Bronchial epithelial cell (primary cell): ENCODE results near the gene ENO2. TPM values are rescaled to one million over a fixed set of nuclear protein-coding genes. Genes with fewer than 3 reads are reported as not detected.

Experiments used
- DNase-seq: peaks from one replicate; pipeline ENCODE4 v3.0.0-alpha.2; 2010; ENCODE audit warnings: low read depth
- FAIRE-seq: peaks from 2 replicates; lab custom pipeline; 2011; peaks lifted over from hg19 to GRCh38; lab: Jason Lieb, UNC
- H3K27me3 ChIP-seq: 2 replicates; pipeline ENCODE4 v1.5.1; 2011; ENCODE audit warnings: low read length; ENCODE audit not compliant: control insufficient read depth, insufficient read depth
- H3K36me3 ChIP-seq: 2 replicates; pipeline ENCODE4 v1.5.1; 2011; ENCODE audit warnings: low read length; ENCODE audit not compliant: control insufficient read depth, insufficient read depth
- H3K4me3 ChIP-seq: 2 replicates; pipeline ENCODE4 v1.5.1; 2011; ENCODE audit warnings: mild to moderate bottlenecking, low read depth, low read length, control low read depth
- CTCF ChIP-seq: IDR thresholded peaks from 2 replicates; pipeline ENCODE4 v1.5.1; 2011; ENCODE audit warnings: mild to moderate bottlenecking, moderate library complexity, low read length, control low read depth, inconsistent platforms; ENCODE audit not compliant: insufficient read depth, severe bottlenecking
- total RNA-seq: library from RNA; depleted of rRNA; stranded (reverse); fragments of >200 nt; gene quantifications from 2 replicates; pipeline ENCODE4 v1.2.1, GENCODE V29; 2014

Gene ENO2
- total RNA-seq, 1 donor from 2014 or later, result 9.0 TPM

GRCh38 chr12:6964605-6965025 lies 50.2 kb downstream of the ENO2 start:
- FAIRE-seq (no peak), DNase-seq (no peak)
- no peak for TF ChIP-seq CTCF
- Histone ChIP-seq H3K36me3 (peaks cover 23% of the 10 kb centered on the region), H3K27me3 (no peaks in the 10 kb centered on the region), H3K4me3 (peak overlapping the region; percentile 88)

GRCh38 chr12:6965026-6965661 lies 50.8 kb downstream of the ENO2 start:
- FAIRE-seq (no peak), DNase-seq (peak; percentile 77)
- H3K36me3 ChIP-seq, result peaks cover 23% of the 10 kb centered on the region
- peak overlapping the region; percentile 88 for H3K4me3 ChIP-seq
- TF ChIP-seq CTCF, result peak; percentile 95
- H3K27me3 ChIP-seq, result no peaks in the 10 kb centered on the region

GRCh38 chr12:6965714-6966113 lies 51.3 kb downstream of the ENO2 start:
- FAIRE-seq (no peak), DNase-seq (no peak)
- H3K36me3 ChIP-seq, result peaks cover 22% of the 10 kb centered on the region
- no peak overlapping the region for H3K4me3 ChIP-seq
- H3K27me3 ChIP-seq, result no peaks in the 10 kb centered on the region
- no peak for TF ChIP-seq CTCF

- no peak for TF ChIP-seq CTCF
- no peak for FAIRE-seq
- Histone ChIP-seq H3K27me3 (no peaks in the 10 kb centered on the region), H3K4me3 (no peak overlapping the region), H3K36me3 (peaks cover 21% of the 10 kb centered on the region)
- no peak for DNase-seq
Observed at GRCh38 chr12:6966351-6966750, 52.0 kb downstream of the ENO2 start.

- Histone ChIP-seq H3K27me3 (no peaks in the 10 kb centered on the region), H3K36me3 (peaks cover 21% of the 10 kb centered on the region), H3K4me3 (no peak overlapping the region)
- no peak for DNase-seq
- FAIRE-seq, result no peak
- TF ChIP-seq CTCF, result no peak
Observed at GRCh38 chr12:6967651-6968100, 53.3 kb downstream of the ENO2 start.

GRCh38 chr12:6968426-6968825 lies 54.0 kb downstream of the ENO2 start:
- H3K4me3 ChIP-seq, result no peak overlapping the region
- no peak for FAIRE-seq
- no peak for TF ChIP-seq CTCF
- peaks cover 21% of the 10 kb centered on the region for H3K36me3 ChIP-seq
- H3K27me3 ChIP-seq, result no peaks in the 10 kb centered on the region
- DNase-seq, result no peak
